GM12874 (cell line): Measurements from ENCODE around the gene FHL2.

Experiments
- CTCF ChIP-seq: IDR thresholded peaks from 2 replicates; pipeline ENCODE4 v1.5.1; 2011; ENCODE audit warnings: low read depth, mild to moderate bottlenecking, control low read depth, low read length, moderate library complexity; ENCODE audit not compliant: insufficient read depth

FHL2 gene

GRCh38 chr2:105398336-105399206 is at the start of gene FHL2:
Gene FHL2 (minus strand): TSS chr2:105399051. CDS start chr2:105386516, 12,535 bp downstream.
- TF ChIP-seq CTCF = peak; percentile 59

- no peak for TF ChIP-seq CTCF
Observed at GRCh38 chr2:105447476-105447875, 48.6 kb upstream of the FHL2 start.

GRCh38 chr2:105446501-105446900 is 47.6 kb upstream of the FHL2 start:
- no peak for TF ChIP-seq CTCF

- TF ChIP-seq CTCF = no peak
Observed at GRCh38 chr2:105445976-105446375, 47.1 kb upstream of the FHL2 start.

GRCh38 chr2:105445498-105445897 is 46.6 kb upstream of the FHL2 start:
- TF ChIP-seq CTCF = no peak

- TF ChIP-seq CTCF = no peak
Observed at GRCh38 chr2:105443617-105444598, 45.1 kb upstream of the FHL2 start.

GRCh38 chr2:105442721-105443120 is 43.9 kb upstream of the FHL2 start:
- no peak for TF ChIP-seq CTCF
